K562 (cell line): ENCODE results near the gene CTDSPL. TPM values are rescaled to one million over a fixed set of nuclear protein-coding genes. Genes with fewer than 3 reads are reported as not detected.

Experiments used
- ARID2 ChIP-seq: fragments of 450-650 bp; IDR thresholded peaks from 2 replicates; pipeline ENCODE4 v1.6.1; 2017; ENCODE audit warnings: antibody characterized with exemption, mild to moderate bottlenecking
- BMI1 ChIP-seq: fragments of 150-350 bp; IDR thresholded peaks from 2 replicates; pipeline ENCODE4 v1.6.1; 2014; ENCODE audit warnings: low read length
- BRF1 ChIP-seq: IDR thresholded peaks from 3 replicates; pipeline ENCODE4 v1.6.1; 2011; ENCODE audit warnings: borderline replicate concordance, mild to moderate bottlenecking; ENCODE audit not compliant: insufficient read length; ENCODE audit errors: extremely low read depth
- C11orf30 ChIP-seq: fragments of 450-650 bp; IDR thresholded peaks from 2 replicates; pipeline ENCODE4 v1.6.1; 2016; ENCODE audit warnings: low read depth, mild to moderate bottlenecking
- CBX3 ChIP-seq, 2 experiments: IDR thresholded peaks; 1 replicate in 1 of 2; 2 replicates in 1 of 2; pipeline ENCODE4 v1.6.1; 2012; ENCODE audit warnings: inconsistent platforms in 2 of 2, low read length in 2 of 2, borderline replicate concordance in 1 of 2, control low read depth in 1 of 2
- CTCF ChIP-seq, 3 experiments: IDR thresholded peaks in 2 of 3; conservative IDR thresholded peaks in 1 of 3; 2 replicates each; pipeline ENCODE4 v1.5.1; 2011 to 2012; ENCODE audit warnings: low read length in 3 of 3, mild to moderate bottlenecking in 3 of 3, control low read depth in 2 of 3, improper control_type of control experiment in 1 of 3, inconsistent platforms in 1 of 3, low read depth in 1 of 3, mixed read lengths in 1 of 3, moderate library complexity in 1 of 3; ENCODE audit not compliant: insufficient read depth in 2 of 3
- FOXJ2 ChIP-seq: fragments of 200-800 bp; sonication (Bioruptor generic); IDR thresholded peaks from 2 replicates; pipeline ENCODE4 v1.6.1; 2016; ENCODE audit warnings: missing genetic modification characterization, missing compliant biosample characterization
- FOXK2 ChIP-seq, 2 experiments: fragments of 450-650 bp; IDR thresholded peaks in 1 of 2; conservative IDR thresholded peaks in 1 of 2; 2 replicates each; pipeline ENCODE4 v1.6.1; 2016; ENCODE audit warnings: low read depth in 2 of 2, mild to moderate bottlenecking in 1 of 2
- FOXO4 ChIP-seq: fragments of 450-650 bp; formaldehyde crosslinking; IDR thresholded peaks from 2 replicates; pipeline ENCODE4 v1.4.0; 2020; ENCODE audit warnings: mild to moderate bottlenecking, moderate library complexity
- GTF2F1 ChIP-seq: IDR thresholded peaks from 2 replicates; pipeline ENCODE4 v1.6.1; 2011; ENCODE audit warnings: low read depth, low read length, improper control_type of control experiment
- JUNB ChIP-seq: fragments of 450-650 bp; formaldehyde crosslinking; conservative IDR thresholded peaks from 2 replicates; pipeline ENCODE4 v1.4.0; 2020; ENCODE audit warnings: mild to moderate bottlenecking
- KDM2B ChIP-seq: fragments of 250-450 bp; sonication (Bioruptor Pico); IDR thresholded peaks from 2 replicates; pipeline ENCODE4 v1.8.0; 2021; ENCODE audit warnings: mild to moderate bottlenecking, moderate library complexity
- NCOA2 ChIP-seq, 2 experiments: fragments of 450-650 bp; IDR thresholded peaks; 2 replicates each; pipeline ENCODE4 v1.6.1; 2018; ENCODE audit warnings: mild to moderate bottlenecking in 2 of 2, moderate library complexity in 1 of 2; ENCODE audit not compliant: partially characterized antibody in 2 of 2
- NR2C1 ChIP-seq, 2 experiments: fragments of 450-650 bp; IDR thresholded peaks; 2 replicates each; pipeline ENCODE4 v1.6.1; 2017; ENCODE audit warnings: mild to moderate bottlenecking in 2 of 2, antibody characterized with exemption in 1 of 2, inconsistent platforms in 1 of 2, missing compliant biosample characterization in 1 of 2, missing genetic modification characterization in 1 of 2
- RAD51 ChIP-seq: fragments of 450-650 bp; IDR thresholded peaks from 2 replicates; pipeline ENCODE4 v1.7.1; 2016; ENCODE audit warnings: low read depth, mild to moderate bottlenecking, borderline replicate concordance
- SMAD2 ChIP-seq: fragments of 150-350 bp; IDR thresholded peaks from 2 replicates; pipeline ENCODE4 v1.6.1; 2014; ENCODE audit warnings: low read depth, mild to moderate bottlenecking, low read length
- U2AF1 ChIP-seq: fragments of 200-400 bp; formaldehyde crosslinking; optimal IDR thresholded peaks from 2 replicates; pipeline ENCODE3; 2017; ENCODE audit warnings: mild to moderate bottlenecking, low read depth, low read length, moderate library complexity
- ZNF12 ChIP-seq: sonication (generic); formaldehyde crosslinking; IDR thresholded peaks from 2 replicates; pipeline ENCODE4 v1.4.0; 2020; ENCODE audit warnings: mild to moderate bottlenecking, missing genetic modification reagents
- ZNF551 ChIP-seq: fragments of 250-450 bp; sonication (Bioruptor Pico); IDR thresholded peaks from 2 replicates; pipeline ENCODE4 v1.5.0; 2021; ENCODE audit warnings: mild to moderate bottlenecking, moderate library complexity
- ZNF695 ChIP-seq: fragments of 450-650 bp; formaldehyde crosslinking; IDR thresholded peaks from 2 replicates; pipeline ENCODE4 v1.4.0; 2020; ENCODE audit warnings: mild to moderate bottlenecking, moderate library complexity
- ZSCAN32 ChIP-seq: fragments of 450-650 bp; formaldehyde crosslinking; IDR thresholded peaks from 2 replicates; pipeline ENCODE4 v1.4.0; 2020; ENCODE audit warnings: mild to moderate bottlenecking, moderate library complexity
- polyA plus RNA-seq, 8 experiments: library from polyadenylated mRNA; depleted of rRNA in 4 of 8; stranded (reverse) in 5 of 8; unstranded in 3 of 8; fragments of >200 nt; fragmentation: Nextera tagmentation in 2 of 8; fragmentation: Illumina TruSeq in 1 of 8; extraction: Ambion mirVana in 2 of 8; extraction: Trizol in 1 of 8; gene quantifications; 2 replicates each; pipeline versions ENCODE4 v1.2.1 to v1.2.3, GENCODE V29; 2011 to 2014; ENCODE audit warnings: inconsistent platforms in 1 of 8, missing spikeins in 1 of 8
- total RNA-seq, 7 experiments: library from RNA; depleted of rRNA in 6 of 7; stranded (reverse); fragments of >200 nt in 6 of 7; fragmentation: Illumina TruSeq in 2 of 7; extraction: Trizol in 2 of 7; gene quantifications; 2 replicates each; pipeline versions ENCODE4 v1.2.1 to v1.2.3, GENCODE V29; 2011 to 2021; ENCODE audit warnings: low replicate concordance in 1 of 7
- TF ChIP-seq, protein P1 (sequence below): sonication (generic); formaldehyde crosslinking; IDR thresholded peaks from 2 replicates; pipeline ENCODE4 v1.8.1; 2023; ENCODE audit warnings: mild to moderate bottlenecking, missing genetic modification reagents, moderate library complexity
- TF ChIP-seq, protein P2 (sequence below): fragments of 250-450 bp; sonication (Bioruptor Pico); IDR thresholded peaks from 2 replicates; pipeline ENCODE4 v1.8.0; 2022; ENCODE audit warnings: moderate library complexity, mild to moderate bottlenecking, inconsistent platforms

The CTDSPL gene
- total and polyA plus RNA-seq, 9 of the 15 experiments (the other 6 are each of a cell fraction or from before 2014, with no cell fraction given): 5.1 to 19.3 (median 11.3) TPM

- TF ChIP-seq U2AF1 (no peak), BRF1 (no peak), ZNF695 (CRISPR knock-in tag) (0 out of 2 replicates have a peak, but pooled peaks have one; percentile 17), ZSCAN32 (CRISPR knock-in tag) (0 out of 2 replicates have a peak, but pooled peaks have one; percentile 1), CTCF (IDR thresholded peaks at IDR 0.05 in 2 of 3, conservative IDR thresholded peaks at IDR 0.05 in 1 of 3; ENCODE audit: insufficient read depth in 2 of 3, low read depth in 1 of 3, low read length in 3 of 3) (peak in 1 of 3 experiments; percentile 30; a peak in 3 of 6 replicates), KDM2B (CRISPR knock-in tag) (no peak), NCOA2 (IDR thresholded peaks at IDR 0.05; ENCODE audit: partially characterized antibody in 2 of 2) (no peak), BMI1 (no peak), SMAD2 (no peak), FOXO4 (CRISPR knock-in tag) (no peak), CBX3 (IDR thresholded peaks at IDR 0.05; ENCODE audit: borderline replicate concordance in 1 of 2, low read length in 2 of 2) (peak in 1 of 2 experiments; percentile 76; a peak in 2 of 3 replicates), ZNF551 (no peak), GTF2F1 (peak; percentile 63; the same call in 1 of the 2 replicates), FOXK2 (conservative IDR thresholded peaks at IDR 0.05 in 1 of 2, IDR thresholded peaks at IDR 0.05 in 1 of 2; ENCODE audit: low read depth in 2 of 2) (peak; percentile 87 to 89), C11orf30 (no peak), ARID2 (0 out of 2 replicates have a peak, but pooled peaks have one; percentile 23), ZNF12 (CRISPR knock-in tag) (0 out of 2 replicates have a peak, but pooled peaks have one; percentile 40), JUNB (no peak), FOXJ2 (tag) (0 out of 2 replicates have a peak, but pooled peaks have one; percentile 6), RAD51 (peak; percentile 60; the same call in 1 of the 2 replicates), NR2C1 (IDR thresholded peaks at IDR 0.05) (no peak), NR2C1 (tag; IDR thresholded peaks at IDR 0.05) (peak; percentile 37; the same call in 1 of the 2 replicates)
- TF ChIP-seq, protein P1, sequence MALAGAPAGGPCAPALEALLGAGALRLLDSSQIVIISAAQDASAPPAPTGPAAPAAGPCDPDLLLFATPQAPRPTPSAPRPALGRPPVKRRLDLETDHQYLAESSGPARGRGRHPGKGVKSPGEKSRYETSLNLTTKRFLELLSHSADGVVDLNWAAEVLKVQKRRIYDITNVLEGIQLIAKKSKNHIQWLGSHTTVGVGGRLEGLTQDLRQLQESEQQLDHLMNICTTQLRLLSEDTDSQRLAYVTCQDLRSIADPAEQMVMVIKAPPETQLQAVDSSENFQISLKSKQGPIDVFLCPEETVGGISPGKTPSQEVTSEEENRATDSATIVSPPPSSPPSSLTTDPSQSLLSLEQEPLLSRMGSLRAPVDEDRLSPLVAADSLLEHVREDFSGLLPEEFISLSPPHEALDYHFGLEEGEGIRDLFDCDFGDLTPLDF: no peak
- TF ChIP-seq, protein P2, sequence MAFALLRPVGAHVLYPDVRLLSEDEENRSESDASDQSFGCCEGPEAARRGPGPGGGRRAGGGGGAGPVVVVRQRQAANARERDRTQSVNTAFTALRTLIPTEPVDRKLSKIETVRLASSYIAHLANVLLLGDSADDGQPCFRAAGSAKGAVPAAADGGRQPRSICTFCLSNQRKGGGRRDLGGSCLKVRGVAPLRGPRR: no peak
Measured at GRCh38 chr3:37993820-37994638, 132.3 kb downstream of the CTDSPL start (continued).
